GM21528 (cell line): ENCODE measurements around the gene EFCAB9.

ENCODE experiments used
- ATAC-seq: cut with Tn5 transposase; IDR thresholded peaks from one replicate; pipeline ENCODE4 v1.9.1; 2021; ENCODE audit warnings: mild to moderate bottlenecking, moderate library complexity; ENCODE audit not compliant: unreplicated experiment, low FRiP score

Gene EFCAB9

GRCh38 chr5:172164769-172165212, 29.2 kb upstream of the EFCAB9 start:
- no peak for ATAC-seq

GRCh38 chr5:172165465-172165864, 28.5 kb upstream of the EFCAB9 start:
- peak; percentile 54 for ATAC-seq

GRCh38 chr5:172166030-172166826, 27.7 kb upstream of the EFCAB9 start:
- no peak for ATAC-seq

- ATAC-seq = no peak
Observed at GRCh38 chr5:172167895-172168294, 26.1 kb upstream of the EFCAB9 start.

GRCh38 chr5:172168311-172168710, 25.7 kb upstream of the EFCAB9 start:
- ATAC-seq = no peak

- no peak for ATAC-seq
Observed at GRCh38 chr5:172169216-172169615, 24.8 kb upstream of the EFCAB9 start.

GRCh38 chr5:172170251-172170701, 23.7 kb upstream of the EFCAB9 start:
- ATAC-seq = no peak

GRCh38 chr5:172171118-172171517, 22.9 kb upstream of the EFCAB9 start:
- ATAC-seq = no peak

GRCh38 chr5:172172912-172173563, 20.9 kb upstream of the EFCAB9 start:
- ATAC-seq = no peak

GRCh38 chr5:172173564-172174153, 20.3 kb upstream of the EFCAB9 start:
- no peak for ATAC-seq

GRCh38 chr5:172175263-172175719, 18.7 kb upstream of the EFCAB9 start:
- ATAC-seq = peak; percentile 56

GRCh38 chr5:172177176-172177575, 16.8 kb upstream of the EFCAB9 start:
- ATAC-seq = no peak

GRCh38 chr5:172178301-172178987, 15.5 kb upstream of the EFCAB9 start:
- ATAC-seq = no peak

GRCh38 chr5:172178991-172179989, 14.7 kb upstream of the EFCAB9 start:
- ATAC-seq = peak; percentile 41

GRCh38 chr5:172180936-172181335, 13.0 kb upstream of the EFCAB9 start:
- ATAC-seq = no peak

GRCh38 chr5:172182291-172182690, 11.7 kb upstream of the EFCAB9 start:
- ATAC-seq = no peak

- no peak for ATAC-seq
Observed at GRCh38 chr5:172183881-172184280, 10.1 kb upstream of the EFCAB9 start.

- ATAC-seq = no peak
Observed at GRCh38 chr5:172185096-172185461, 8.9 kb upstream of the EFCAB9 start.

GRCh38 chr5:172186114-172186695, 7.8 kb upstream of the EFCAB9 start:
- ATAC-seq = no peak
